Fibroblast of skin of abdomen (primary cell): ENCODE data around the gene NOX5.

Experiments used
- DNase-seq: peaks from one replicate; pipeline ENCODE4 v3.0.0-alpha.2; 2013

NOX5 gene

GRCh38 chr15:69018951-69019350, 4.5 kb downstream of the NOX5 start:
- DNase-seq: no peak

- no peak for DNase-seq
Observed at GRCh38 chr15:69021895-69022294, 7.4 kb downstream of the NOX5 start.

GRCh38 chr15:69025320-69025719, 10.8 kb downstream of the NOX5 start:
- DNase-seq: peak; percentile 18

GRCh38 chr15:69026355-69026754, 11.9 kb downstream of the NOX5 start:
- no peak for DNase-seq

- no peak for DNase-seq
Observed at GRCh38 chr15:69027976-69028518, 13.6 kb downstream of the NOX5 start.

- peak; percentile 27 for DNase-seq
Observed at GRCh38 chr15:69031013-69032001, 16.8 kb downstream of the NOX5 start.

DNA sequence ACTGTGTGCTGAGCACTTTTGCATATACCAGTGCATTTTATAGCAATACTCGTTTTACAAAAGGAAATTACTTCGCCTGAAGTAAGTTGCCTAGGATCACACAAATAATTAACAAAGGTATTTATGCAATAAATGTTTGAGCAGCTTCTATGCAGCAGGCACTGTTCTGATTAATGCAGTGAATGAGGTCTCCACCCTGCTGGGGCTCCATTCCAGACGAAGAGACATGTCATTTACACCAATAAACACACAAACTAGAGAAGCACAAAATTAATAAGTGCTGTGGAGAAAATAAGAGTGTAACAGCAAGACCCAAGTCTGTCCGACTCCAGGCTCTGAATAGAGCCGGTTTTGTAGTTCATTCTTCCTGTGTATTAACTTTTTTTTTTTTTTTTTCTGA, 17.5 kb downstream of the NOX5 start:
- no peak for DNase-seq

- DNase-seq: no peak
Observed at GRCh38 chr15:69032703-69033373, 18.3 kb downstream of the NOX5 start.

- peak; percentile 88 for DNase-seq
Observed at GRCh38 chr15:69034352-69034751, 19.9 kb downstream of the NOX5 start.

- DNase-seq: no peak
Observed at GRCh38 chr15:69035205-69035917, 20.9 kb downstream of the NOX5 start.

GRCh38 chr15:69035918-69036258, 21.4 kb downstream of the NOX5 start:
- DNase-seq: no peak

DNA sequence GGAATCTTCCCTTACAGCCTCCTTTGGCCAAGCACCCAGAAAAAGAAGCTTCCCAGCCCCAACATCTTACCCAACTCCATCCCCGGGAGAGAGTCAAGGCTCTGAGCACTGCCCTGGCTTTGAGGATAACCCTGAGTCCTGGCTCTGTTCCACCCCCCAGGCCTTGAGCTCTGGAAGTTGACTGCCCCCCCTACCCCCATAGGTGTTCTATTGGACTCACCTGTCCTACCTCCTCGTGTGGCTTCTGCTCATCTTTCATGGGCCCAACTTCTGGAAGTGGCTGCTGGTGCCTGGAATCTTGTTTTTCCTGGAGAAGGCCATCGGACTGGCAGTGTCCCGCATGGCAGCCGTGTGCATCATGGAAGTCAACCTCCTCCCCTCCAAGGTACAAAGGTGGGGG, 22.3 kb downstream of the NOX5 start:
- DNase-seq: no peak

GRCh38 chr15:69037482-69037881, 23.0 kb downstream of the NOX5 start:
- no peak for DNase-seq

DNA sequence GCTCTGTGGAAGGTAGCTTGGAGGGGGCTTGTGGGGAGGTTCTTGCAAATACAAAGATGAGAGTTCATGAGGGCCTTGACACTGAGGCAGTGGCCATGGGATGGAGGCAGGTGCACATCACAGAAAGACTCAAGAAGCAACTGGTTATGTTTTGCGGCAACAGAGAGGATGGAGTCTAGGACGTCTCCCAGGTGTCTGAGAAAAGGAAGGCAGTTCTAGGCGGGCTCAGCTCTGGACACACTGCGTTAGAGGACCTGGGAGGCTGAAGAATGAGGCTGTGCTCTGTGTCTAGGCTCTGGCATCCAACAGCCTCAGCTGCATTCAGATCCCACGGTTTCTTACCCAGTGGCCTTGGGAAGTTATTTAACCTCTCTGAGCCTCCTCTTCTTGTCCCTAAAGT, 23.5 kb downstream of the NOX5 start:
- no peak for DNase-seq

- no peak for DNase-seq
Observed at GRCh38 chr15:69038508-69038907, 24.0 kb downstream of the NOX5 start.

DNA sequence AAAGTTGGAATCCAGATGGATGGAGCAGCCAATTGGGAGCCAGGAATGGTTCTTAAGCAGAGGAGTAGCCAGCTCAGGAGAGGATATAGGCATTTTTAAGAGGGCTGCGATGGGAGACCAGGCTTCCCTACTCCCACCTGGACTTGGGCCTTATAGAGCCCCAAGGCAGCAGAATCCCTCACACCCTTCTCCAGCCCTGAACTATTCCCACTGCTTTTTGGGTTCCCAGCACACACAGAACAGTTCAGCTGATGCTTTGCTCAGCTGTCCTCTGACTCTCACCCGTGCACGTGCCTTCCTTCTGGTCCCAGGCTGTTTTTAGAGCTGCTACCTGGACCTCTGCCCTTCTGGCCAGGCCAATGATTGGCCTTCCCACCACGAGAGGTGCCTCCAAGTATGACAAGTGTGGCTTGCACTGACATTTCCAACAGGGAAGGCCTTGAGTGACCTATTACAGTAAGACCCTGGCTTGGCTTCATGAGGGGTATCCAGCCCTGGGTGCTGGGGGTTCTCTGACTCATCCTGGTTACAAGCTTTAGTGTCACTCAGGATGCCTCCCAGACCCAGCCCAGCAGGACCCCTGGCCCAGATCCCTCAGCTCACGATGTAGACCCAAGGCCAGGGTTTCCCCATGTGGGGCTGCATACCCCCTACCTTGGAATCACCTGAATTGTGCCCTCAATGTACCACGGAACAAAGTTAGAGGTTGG, 25.2 kb downstream of the NOX5 start:
- DNase-seq: no peak

DNA sequence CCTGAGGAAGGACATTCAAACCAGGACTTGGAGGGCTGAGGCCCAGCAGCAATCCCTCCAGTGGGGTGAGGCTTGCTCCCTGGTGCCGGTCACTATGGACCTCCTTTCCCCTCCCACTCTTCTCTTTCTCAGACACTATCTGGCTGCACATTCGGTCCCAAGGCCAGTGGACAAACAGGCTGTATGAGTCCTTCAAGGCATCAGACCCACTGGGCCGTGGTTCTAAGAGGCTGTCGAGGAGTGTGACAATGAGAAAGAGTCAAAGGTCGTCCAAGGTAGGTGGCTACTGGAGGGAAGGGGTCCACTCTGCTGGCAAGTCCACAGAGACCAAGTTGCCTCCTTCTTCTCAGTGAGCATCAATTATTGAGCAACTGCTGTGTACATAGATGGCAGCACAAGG, 28.0 kb downstream of the NOX5 start:
- no peak for DNase-seq

- DNase-seq: peak; percentile 51
Observed at GRCh38 chr15:69045802-69046201, 31.3 kb downstream of the NOX5 start.

DNA sequence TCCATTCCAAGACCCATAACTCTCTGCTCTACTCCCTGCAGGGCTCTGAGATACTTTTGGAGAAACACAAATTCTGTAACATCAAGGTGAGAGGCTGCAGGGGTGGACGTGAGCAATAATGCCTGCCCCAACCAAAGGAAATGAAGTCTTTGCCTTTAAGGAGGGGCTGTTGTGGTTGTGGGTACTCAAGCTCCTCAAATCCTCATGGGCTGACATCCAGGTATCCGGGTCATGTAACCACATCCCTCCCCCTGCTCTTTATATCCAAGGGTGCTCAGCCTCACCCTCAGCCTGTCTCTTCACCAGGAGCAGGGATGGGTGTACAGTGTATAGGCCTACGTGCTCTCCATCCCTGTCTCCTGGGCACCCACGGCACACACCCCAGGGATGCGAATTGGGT, 32.3 kb downstream of the NOX5 start:
- no peak for DNase-seq

- DNase-seq: no peak
Observed at GRCh38 chr15:69049976-69050375, 35.5 kb downstream of the NOX5 start.

GRCh38 chr15:69055251-69055650, 40.8 kb downstream of the NOX5 start:
- no peak for DNase-seq

DNA sequence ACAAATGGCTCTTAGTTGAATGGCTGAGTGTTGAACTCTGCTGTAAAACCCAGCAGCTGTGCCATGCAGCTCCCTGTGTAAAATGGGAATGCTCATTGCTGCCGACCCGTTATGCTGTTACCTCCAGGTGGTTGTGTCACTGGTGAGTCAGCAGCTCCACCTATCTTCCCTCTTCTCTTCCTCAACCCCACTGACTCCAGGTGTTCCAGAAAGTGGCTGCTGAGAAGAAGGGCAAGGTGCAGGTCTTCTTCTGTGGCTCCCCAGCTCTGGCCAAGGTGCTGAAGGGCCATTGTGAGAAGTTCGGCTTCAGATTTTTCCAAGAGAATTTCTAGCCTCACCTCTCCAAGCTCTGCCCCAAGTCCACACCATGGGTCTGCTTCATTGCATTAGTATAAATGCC, 41.9 kb downstream of the NOX5 start:
- no peak for DNase-seq
